Measurements from ENCODE around the gene CCDC134.
"Not testable (repeated sequence)": the region's sequence is repeated elsewhere in the genome, so short reads cannot be mapped to it uniquely, and the experiment has no call there.

Gene CCDC134

GRCh38 chr22:41822317-41823057, 22.0 kb downstream of the CCDC134 start:
- peak; percentile 74 for DNase-seq (ENCODE audit: low spot score)
- peak; percentile 96 for FAIRE-seq

DNA sequence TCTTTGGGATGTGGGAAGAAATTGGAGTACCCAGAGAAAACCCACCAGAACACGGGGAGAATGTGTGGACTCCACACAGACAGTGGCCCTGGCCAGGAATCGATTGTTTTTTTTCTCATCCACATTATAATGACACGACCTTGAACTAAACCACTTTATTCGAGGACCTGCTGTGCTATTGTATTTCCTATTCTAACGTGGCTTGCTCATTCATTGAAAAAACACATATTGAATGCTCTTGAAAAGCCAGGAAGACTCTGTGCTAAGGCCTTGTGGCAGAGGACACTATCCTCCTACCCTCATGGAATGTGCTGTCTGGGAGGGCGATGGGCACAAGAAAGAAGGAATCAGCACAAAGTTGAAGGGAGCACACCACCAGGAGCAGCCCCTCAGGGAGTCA, 23.3 kb downstream of the CCDC134 start:
- DNase-seq (ENCODE audit: low spot score) (no peak), FAIRE-seq (no peak)

- no peak for DNase-seq (ENCODE audit: low spot score)
- FAIRE-seq, result no peak
Measured at GRCh38 chr22:41825376-41825775, 24.9 kb downstream of the CCDC134 start.

DNA sequence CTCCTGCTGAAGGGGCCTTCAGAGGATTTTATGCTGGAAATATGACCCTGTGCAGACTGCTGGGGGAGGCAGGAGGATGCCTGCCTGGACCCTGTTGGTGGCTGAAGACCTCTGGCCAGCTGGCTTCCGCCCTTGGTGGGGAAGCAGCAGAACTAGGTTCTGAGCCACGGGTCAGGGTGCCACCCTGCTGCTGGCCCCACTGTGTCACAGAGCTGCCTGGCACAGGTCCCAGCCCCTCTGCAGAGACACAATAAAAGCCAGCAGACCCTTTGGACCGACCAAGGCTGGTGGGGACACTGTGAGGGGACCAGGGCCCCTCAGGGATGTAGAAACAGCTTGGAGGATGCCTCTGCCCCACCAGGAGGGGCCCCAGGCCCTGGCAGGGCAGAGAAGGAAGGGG, 25.5 kb downstream of the CCDC134 start:
- FAIRE-seq (no peak), DNase-seq (ENCODE audit: low spot score) (no peak)

DNA sequence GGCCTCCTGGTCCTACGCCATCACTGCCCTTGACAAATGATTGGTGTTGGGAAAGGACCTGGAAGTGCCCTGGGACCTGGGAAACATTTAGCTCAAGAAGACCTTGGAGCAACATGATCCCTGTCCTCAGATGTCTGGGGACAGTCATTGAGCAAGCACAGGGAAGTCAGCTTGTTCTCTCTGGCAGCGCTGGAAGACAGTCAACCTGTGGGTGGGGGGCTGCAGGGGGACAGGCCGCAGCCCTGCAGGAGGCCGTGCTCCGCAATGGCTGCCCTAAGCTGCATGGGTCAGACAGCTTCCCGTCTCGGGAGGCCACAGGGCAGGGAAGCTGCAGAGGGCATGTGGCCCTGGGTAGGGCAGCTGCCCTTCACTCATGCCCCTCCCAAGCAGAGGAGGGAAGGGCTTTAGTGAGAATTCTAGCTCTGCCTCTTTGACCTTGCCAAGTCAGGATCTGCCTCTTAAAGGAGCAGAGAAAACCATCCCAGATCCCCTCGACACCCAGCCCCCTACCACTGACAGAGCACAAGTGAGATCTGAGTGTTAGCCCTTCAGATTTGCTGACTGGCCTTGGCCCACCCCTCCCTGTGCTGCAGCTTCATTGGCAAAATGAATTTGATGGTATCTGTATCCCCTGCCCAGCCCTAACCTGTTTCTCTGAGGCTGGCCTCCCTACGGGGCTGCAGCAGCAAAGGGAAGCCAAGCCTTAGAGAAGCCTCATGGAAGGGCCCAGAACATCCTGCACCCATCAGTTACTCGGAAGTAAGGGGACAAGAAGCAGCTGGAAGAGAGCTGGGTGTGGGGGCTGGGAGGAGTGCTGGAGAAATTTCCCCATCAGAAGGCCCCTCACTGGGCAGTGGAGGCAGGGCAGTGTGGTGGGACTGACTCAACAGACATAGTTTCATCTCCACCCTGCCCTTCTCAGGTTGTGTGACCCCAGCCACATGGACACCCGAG, 26.2 kb downstream of the CCDC134 start:
- DNase-seq (ENCODE audit: low spot score), result no peak
- no peak for FAIRE-seq

DNA sequence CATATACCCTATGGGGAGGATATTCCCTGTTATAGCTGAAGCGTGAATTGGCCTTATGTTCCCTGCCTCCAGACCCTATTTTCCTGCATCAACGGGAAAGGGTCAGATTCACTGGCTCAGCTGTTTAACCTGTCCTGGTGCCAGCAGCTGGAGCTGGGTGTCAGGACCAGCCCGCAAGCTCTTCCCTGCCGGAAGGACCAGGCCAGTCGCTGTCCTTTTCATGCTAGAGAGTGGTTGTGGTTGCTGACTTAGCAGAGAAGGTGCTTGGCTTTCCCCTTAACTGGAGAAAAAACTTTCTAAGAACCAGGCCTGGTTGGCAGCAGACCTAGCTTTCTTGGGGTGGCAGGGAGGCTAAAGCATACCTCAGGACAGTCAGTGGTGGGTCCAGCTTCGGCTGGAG, 27.2 kb downstream of the CCDC134 start:
- DNase-seq (ENCODE audit: low spot score) (no peak), FAIRE-seq (no peak)

DNA sequence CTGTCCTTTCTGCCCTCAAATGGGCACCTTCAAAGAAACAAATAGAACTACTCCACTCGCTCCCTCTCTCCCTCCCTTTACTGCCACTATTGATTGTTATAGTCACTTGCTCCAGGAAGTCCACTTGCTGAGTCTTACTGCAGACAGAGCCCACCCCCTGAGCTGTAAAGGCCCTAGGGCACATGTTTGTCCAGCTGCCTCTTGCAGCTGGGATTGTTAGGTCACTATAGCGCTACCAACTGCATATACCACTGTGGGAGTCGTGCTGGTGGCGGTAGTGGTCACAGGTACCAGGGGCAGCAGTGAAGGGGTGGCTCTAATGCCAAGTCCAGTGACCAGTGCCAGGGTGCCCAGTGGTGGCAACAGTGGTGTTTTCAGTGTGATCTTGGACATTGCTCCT, 28.0 kb downstream of the CCDC134 start:
- FAIRE-seq, result no peak

GRCh38 chr22:41830174-41830573, 29.7 kb downstream of the CCDC134 start:
- FAIRE-seq (no peak), DNase-seq (ENCODE audit: low spot score) (no peak)

More for the DNA sequence above, 28.0 kb downstream of the CCDC134 start:
- no peak for DNase-seq (ENCODE audit: low spot score)

DNA sequence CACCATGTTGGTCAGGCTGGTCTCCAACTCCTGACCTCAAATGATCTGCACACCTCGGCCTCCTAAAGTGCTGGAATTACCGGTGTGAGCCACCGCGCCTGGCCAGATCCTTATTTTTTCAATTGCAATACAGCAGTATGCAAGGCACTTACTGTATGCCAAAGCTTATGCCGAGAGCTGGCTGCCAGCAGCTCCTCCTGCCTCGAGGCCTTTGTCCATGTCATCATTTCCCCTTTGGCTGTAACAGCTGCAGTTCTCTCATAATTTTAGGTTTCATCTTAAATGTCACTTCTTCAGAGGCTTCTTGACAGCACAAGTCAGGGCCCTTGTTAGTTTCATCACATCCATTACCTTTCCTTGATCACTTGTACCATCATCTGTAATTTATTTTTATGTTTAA, 30.9 kb downstream of the CCDC134 start:
- no peak for FAIRE-seq
- no peak for DNase-seq (ENCODE audit: low spot score)

GRCh38 chr22:41831828-41832552, 31.5 kb downstream of the CCDC134 start:
- no peak for FAIRE-seq
- DNase-seq (ENCODE audit: low spot score), result no peak

DNA sequence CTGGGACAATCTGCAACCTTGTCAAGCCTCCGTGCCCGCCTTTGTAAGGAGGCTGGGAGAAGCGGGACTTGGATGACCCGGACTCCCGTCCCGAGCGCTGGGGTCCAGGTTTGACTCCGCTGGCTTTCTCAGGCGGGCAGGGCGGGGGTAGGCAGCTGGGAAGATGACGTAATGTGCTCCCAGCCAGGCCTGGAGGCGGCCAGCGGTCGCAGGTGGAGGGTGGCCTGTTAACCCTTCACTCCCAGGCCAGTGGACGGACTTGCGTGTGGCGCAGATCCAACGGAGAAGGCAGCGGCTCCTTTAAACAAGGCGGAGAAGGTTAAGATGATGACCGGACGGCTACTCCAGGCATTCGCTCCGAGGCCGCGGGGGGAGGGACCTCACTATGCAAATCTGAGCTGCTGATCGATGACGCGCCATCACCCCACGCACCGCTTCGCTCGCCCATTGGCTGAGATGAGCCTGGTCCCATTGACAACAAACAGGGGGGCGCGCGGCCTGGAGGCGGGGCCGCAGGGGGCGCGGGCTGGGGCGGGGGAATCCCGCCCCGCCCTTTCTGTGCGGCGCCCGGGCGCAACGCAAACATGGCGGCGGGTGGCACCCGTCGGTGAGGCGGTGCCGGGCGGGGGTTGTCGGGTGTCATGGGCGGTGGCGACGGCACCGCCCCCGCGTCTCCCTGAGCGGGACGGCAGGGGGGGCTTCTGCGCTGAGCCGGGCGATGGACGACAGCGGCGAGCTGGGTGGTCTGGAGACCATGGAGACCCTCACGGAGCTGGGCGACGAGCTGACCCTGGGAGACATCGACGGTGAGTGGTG, 32.3 kb downstream of the CCDC134 start, which contains the start of gene SREBF2:
Gene SREBF2, plus strand, starts transcription at position 553 of the 816 bp plus-strand sequence. Its CDS starts 166 bp downstream, at position 719.
- FAIRE-seq (peak; percentile 98), DNase-seq (ENCODE audit: low spot score) (peak; percentile 99)

DNA sequence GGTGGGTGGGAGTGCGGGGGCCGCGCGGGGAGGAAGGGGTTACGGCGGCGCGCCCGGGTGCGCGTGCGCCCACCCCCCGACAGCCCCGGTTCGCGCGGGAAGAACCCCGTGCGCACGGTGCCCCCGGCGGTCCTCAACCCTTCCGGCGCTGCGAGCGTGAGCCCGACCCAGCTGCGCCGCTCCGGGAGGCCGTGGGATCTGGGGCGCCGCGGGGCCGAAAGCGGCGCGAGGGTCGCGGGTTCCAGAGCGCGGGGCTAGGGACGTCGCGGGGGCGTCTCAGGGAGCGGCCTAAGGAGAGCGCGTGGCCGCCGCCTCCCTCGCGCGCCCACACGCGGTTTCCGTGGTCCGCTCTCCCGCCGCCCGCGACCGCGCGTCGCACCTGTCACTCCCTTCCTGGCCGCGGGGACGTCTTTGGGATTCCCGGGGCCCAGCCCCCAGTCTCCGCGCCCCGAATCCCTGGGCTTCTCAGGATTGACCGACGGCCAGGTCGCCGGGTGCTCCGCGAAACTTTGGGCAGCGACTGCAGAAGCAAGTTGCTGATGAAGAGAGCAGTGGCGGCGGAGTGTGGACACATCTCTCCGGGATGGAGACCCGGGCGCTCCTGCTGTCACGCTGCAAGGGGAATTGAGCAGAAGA, 33.0 kb downstream of the CCDC134 start:
- DNase-seq (ENCODE audit: low spot score), result peak; percentile 56

DNA sequence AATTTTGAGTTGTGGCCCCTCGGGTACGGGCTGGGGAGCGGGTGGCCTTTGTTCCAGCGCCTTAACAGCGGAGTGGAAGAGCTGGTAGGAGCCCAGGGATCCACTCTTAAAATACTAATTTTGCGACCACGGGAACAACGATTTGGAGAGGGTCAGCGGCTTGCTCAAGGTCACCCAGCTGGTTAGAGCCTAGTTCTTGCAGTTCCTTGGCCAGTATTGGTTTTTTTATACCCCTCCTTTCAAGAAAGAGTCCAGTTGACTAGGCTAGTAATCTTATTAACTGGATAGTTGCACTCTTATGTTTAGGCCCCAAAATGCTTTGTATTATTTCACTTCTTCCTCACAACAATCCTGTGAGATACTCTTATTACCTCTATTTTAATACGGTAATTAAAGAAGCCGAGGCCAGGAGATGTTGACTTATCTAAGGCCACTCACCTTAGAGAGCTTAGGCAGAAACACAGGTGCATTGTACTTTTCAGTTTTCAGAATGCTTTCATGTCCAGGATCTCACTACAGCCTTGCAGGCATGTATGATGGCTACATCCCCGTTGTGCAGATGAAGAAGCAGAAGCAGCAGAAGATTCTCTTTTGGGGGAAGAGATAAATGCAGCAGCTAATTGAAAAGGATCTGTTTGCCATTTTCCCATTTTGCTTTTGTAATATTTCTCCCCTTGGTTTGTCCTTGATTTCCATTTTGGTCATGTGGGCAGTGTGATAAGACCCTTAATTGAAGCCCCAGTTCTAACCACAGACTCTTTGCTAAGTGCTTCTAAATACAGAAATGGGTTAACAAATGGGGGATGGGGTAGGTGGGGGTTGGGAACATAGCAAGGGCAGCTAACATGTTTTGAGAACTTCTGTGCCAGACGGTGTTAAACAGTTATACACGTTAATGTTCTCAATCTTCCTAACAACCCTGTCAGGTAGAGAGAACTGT, 33.8 kb downstream of the CCDC134 start:
- FAIRE-seq, result no peak
- DNase-seq (ENCODE audit: low spot score), result no peak

More for the DNA sequence above, 33.0 kb downstream of the CCDC134 start:
- no peak for FAIRE-seq

DNA sequence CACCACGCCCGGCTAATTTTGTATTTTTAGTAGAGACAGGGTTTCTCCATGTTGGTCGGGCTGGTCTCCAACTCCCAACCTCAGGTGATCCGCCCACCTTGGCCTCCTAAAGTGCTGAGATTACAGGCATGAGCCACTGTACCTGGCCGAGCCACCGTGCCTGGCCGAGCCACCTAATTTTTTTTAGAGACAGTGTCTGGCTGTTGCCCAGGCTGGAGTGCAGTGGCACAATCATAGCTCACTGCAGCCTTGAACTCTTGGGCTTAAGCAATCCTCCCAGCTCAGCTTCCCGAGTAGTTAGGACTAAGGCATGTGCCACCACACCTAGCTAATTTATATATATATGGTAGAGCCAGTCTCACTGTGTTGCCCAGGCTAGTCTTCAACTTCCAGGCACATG, 35.0 kb downstream of the CCDC134 start:
- FAIRE-seq; DNase-seq (ENCODE audit: low spot score): not testable (repeated sequence)

DNA sequence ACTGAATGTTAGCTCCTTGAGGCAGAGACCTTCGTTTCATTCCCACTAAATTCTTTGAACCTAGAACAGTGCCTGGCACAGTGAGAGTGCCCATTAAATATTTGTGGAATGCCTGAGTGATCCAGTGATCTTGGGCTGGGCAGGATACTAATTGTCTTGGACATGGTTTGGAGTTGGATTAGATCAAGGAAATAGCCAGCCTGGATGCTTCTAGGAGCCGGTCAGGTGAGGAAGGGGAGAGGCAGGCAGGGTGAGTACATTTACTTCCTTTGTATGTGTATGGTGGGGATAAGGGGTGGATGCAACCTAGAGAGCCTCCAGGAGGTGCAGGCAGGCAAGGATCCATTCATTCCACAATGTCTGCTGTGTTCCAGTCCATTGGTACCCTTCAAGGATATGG, 36.1 kb downstream of the CCDC134 start:
- DNase-seq (ENCODE audit: low spot score), result no peak
- peak; percentile 71 for FAIRE-seq

- DNase-seq (ENCODE audit: low spot score), result no peak
- FAIRE-seq, result no peak
Measured at GRCh38 chr22:41838842-41839618, 38.6 kb downstream of the CCDC134 start.

GRCh38 chr22:41840216-41840615, 39.7 kb downstream of the CCDC134 start:
- no peak for FAIRE-seq
- DNase-seq (ENCODE audit: low spot score), result no peak

GRCh38 chr22:41841085-41841712, 40.7 kb downstream of the CCDC134 start:
- DNase-seq (ENCODE audit: low spot score) (no peak), FAIRE-seq (no peak)

Data from urothelium cell line (cell line).